H1 (cell line): ENCODE measurements around the gene PTTG1IP. TPM values are rescaled to one million over a fixed set of nuclear protein-coding genes. Genes with fewer than 3 reads are reported as not detected.

Experiments used
- CTCF ChIA-PET: fragments of 300-600 bp; sonication (Branson Sonifier 250); formaldehyde crosslinking; loops from one replicate; lab custom pipeline; 2021; ENCODE audit not compliant: partially characterized antibody; lab: Charles Lee
- POLR2A ChIA-PET: fragments of 300-600 bp; sonication (Branson Sonifier 250); formaldehyde crosslinking; loops from one replicate; lab custom pipeline; 2021; ENCODE audit warnings: inconsistent platforms; ENCODE audit not compliant: partially characterized antibody; lab: Charles Lee
- DNase-seq, 2 experiments: peaks; one replicate each; pipeline versions ENCODE4 v3.0.0 to v3.0.0-alpha.2; 2010 to 2022; ENCODE audit warnings: low spot score in 2 of 2, low read depth in 1 of 2, mixed read lengths in 1 of 2
- FAIRE-seq: peaks from 2 replicates; lab custom pipeline; 2011; peaks lifted over from hg19 to GRCh38; lab: Jason Lieb, UNC
- H2AFZ ChIP-seq: 2 replicates; pipeline ENCODE4 v1.8.1; 2012; ENCODE audit warnings: low read length, inconsistent platforms
- H2AK5ac ChIP-seq: 2 replicates; pipeline ENCODE4 v1.6.1; 2013; ENCODE audit warnings: low read depth, low read length
- H2BK120ac ChIP-seq: replicated peaks from 2 replicates; pipeline ENCODE3; 2013; ENCODE audit warnings: low read depth, low read length, inconsistent platforms
- H2BK12ac ChIP-seq: 2 replicates; pipeline ENCODE4 v1.6.1; 2013; ENCODE audit warnings: low read depth, low read length
- H2BK15ac ChIP-seq: 2 replicates; pipeline ENCODE4 v1.6.1; 2013; ENCODE audit warnings: low read length
- H2BK20ac ChIP-seq: 2 replicates; pipeline ENCODE4 v1.6.1; 2013; ENCODE audit warnings: low read length
- H2BK5ac ChIP-seq: 2 replicates; pipeline ENCODE4 v1.6.1; 2013; ENCODE audit warnings: low read depth, low read length
- H3K14ac ChIP-seq: 2 replicates; pipeline ENCODE4 v1.6.1; 2013; ENCODE audit warnings: inconsistent platforms; ENCODE audit not compliant: insufficient read length
- H3K18ac ChIP-seq: 2 replicates; pipeline ENCODE4 v1.6.1; 2013; ENCODE audit warnings: low read length; ENCODE audit errors: extremely low read depth
- H3K23ac ChIP-seq: 2 replicates; pipeline ENCODE4 v1.6.1; 2013; ENCODE audit warnings: inconsistent platforms; ENCODE audit not compliant: insufficient read length
- H3K23me2 ChIP-seq: 2 replicates; pipeline ENCODE4 v1.6.1; 2013; ENCODE audit warnings: low read depth, low read length
- H3K27ac ChIP-seq: 2 replicates; pipeline ENCODE4 v1.6.1; 2011; ENCODE audit warnings: low read depth, low read length, inconsistent platforms
- H3K27me3 ChIP-seq, 4 experiments: replicated peaks in 1 of 4; 1 replicate in 1 of 4; 2 replicates in 3 of 4; pipeline versions ENCODE4 v1.6.1 to v1.8.1; 2011 to 2013; ENCODE audit warnings: low read length in 3 of 4, mild to moderate bottlenecking in 3 of 4, inconsistent platforms in 2 of 4, mixed read lengths in 2 of 4, moderate library complexity in 1 of 4; ENCODE audit not compliant: control insufficient read depth in 3 of 4, insufficient read depth in 3 of 4; ENCODE audit errors: extremely low read depth in 1 of 4
- H3K36me3 ChIP-seq, 4 experiments: 2 replicates each; pipeline versions ENCODE4 v1.6.1 to v1.8.1; 2011 to 2013; ENCODE audit warnings: mild to moderate bottlenecking in 4 of 4, low read length in 3 of 4, moderate library complexity in 2 of 4, control low read depth in 1 of 4, inconsistent platforms in 1 of 4; ENCODE audit not compliant: insufficient read depth in 4 of 4, control insufficient read depth in 2 of 4
- H3K4ac ChIP-seq: replicated peaks from 2 replicates; pipeline ENCODE3; 2013; ENCODE audit warnings: low read length, low read depth, mixed read lengths, inconsistent platforms; ENCODE audit not compliant: insufficient read length
- H3K4me1 ChIP-seq, 4 experiments: replicated peaks in 1 of 4; 1 replicate in 1 of 4; 2 replicates in 3 of 4; pipeline versions ENCODE4 v1.6.1 to v1.8.1; 2011 to 2013; ENCODE audit warnings: low read length in 3 of 4, inconsistent platforms in 2 of 4, mixed read lengths in 1 of 4; ENCODE audit not compliant: insufficient read depth in 4 of 4, control insufficient read depth in 3 of 4
- H3K4me2 ChIP-seq, 2 experiments: 2 replicates each; pipeline versions ENCODE4 v1.6.1 to v1.8.1; 2011 to 2013; ENCODE audit warnings: low read depth in 2 of 2, low read length in 2 of 2, control low read depth in 1 of 2, inconsistent platforms in 1 of 2, mild to moderate bottlenecking in 1 of 2; ENCODE audit not compliant: insufficient read depth in 1 of 2
- H3K4me3 ChIP-seq, 4 experiments: fragments of 200-600, 300-600 bp in 1 of 4; sonication (generic), shearing (Covaris generic), sonication (Bioruptor Twin) in 1 of 4; 2 replicates each; pipeline versions ENCODE4 v1.5.1 to v1.8.1; 2011 to 2016; ENCODE audit warnings: low read length in 4 of 4, low read depth in 3 of 4, control low read depth in 2 of 4, inconsistent platforms in 2 of 4, mild to moderate bottlenecking in 2 of 4, mixed read lengths in 1 of 4, moderate library complexity in 1 of 4; ENCODE audit not compliant: insufficient read depth in 2 of 4; ENCODE audit errors: extremely low read depth in 1 of 4
- H3K56ac ChIP-seq: replicated peaks from 2 replicates; pipeline ENCODE3; 2013; ENCODE audit warnings: low read depth, mild to moderate bottlenecking, mixed read lengths, low read length, inconsistent platforms; ENCODE audit not compliant: insufficient read length
- H3K79me1 ChIP-seq: 2 replicates; pipeline ENCODE4 v1.6.1; 2013; ENCODE audit warnings: low read depth, low read length, control low read depth
- H3K79me2 ChIP-seq, 2 experiments: 2 replicates each; pipeline versions ENCODE4 v1.6.1 to v1.8.1; 2012 to 2013; ENCODE audit warnings: low read length in 2 of 2, mild to moderate bottlenecking in 2 of 2, inconsistent platforms in 1 of 2; ENCODE audit not compliant: insufficient read depth in 2 of 2, control insufficient read depth in 1 of 2
- H3K9ac ChIP-seq, 4 experiments: replicated peaks in 1 of 4; 1 replicate in 1 of 4; 2 replicates in 3 of 4; pipeline versions ENCODE4 v1.6.1 to v1.8.1; 2011 to 2013; ENCODE audit warnings: low read depth in 3 of 4, low read length in 3 of 4, control low read depth in 2 of 4, mild to moderate bottlenecking in 2 of 4, moderate library complexity in 2 of 4, inconsistent platforms in 1 of 4; ENCODE audit errors: extremely low read depth in 1 of 4
- H3K9me3 ChIP-seq, 2 experiments: 2 replicates each; pipeline versions ENCODE4 v1.6.1 to v1.8.1; 2012 to 2013; ENCODE audit warnings: mild to moderate bottlenecking in 2 of 2, moderate library complexity in 2 of 2, control low read depth in 1 of 2, inconsistent platforms in 1 of 2, low read depth in 1 of 2, low read length in 1 of 2, mixed read lengths in 1 of 2; ENCODE audit not compliant: insufficient read depth in 2 of 2
- H4K20me1 ChIP-seq, 2 experiments: replicated peaks in 1 of 2; 2 replicates each; pipeline versions ENCODE3 to v1.8.1; 2011 to 2013; ENCODE audit warnings: inconsistent platforms in 2 of 2, low read length in 2 of 2, mild to moderate bottlenecking in 1 of 2; ENCODE audit not compliant: insufficient read depth in 2 of 2, control insufficient read depth in 1 of 2
- H4K5ac ChIP-seq: 2 replicates; pipeline ENCODE4 v1.6.1; 2013; ENCODE audit warnings: low read length, low read depth, mixed read lengths, inconsistent platforms; ENCODE audit not compliant: insufficient read length
- H4K8ac ChIP-seq: 2 replicates; pipeline ENCODE4 v1.8.0; 2013; ENCODE audit warnings: mild to moderate bottlenecking, moderate library complexity, low read length, inconsistent platforms; ENCODE audit not compliant: insufficient read depth; ENCODE audit errors: extremely low read depth
- H4K91ac ChIP-seq: replicated peaks from 2 replicates; pipeline ENCODE3; 2013; ENCODE audit warnings: low read length, mixed read lengths, inconsistent platforms; ENCODE audit not compliant: insufficient read length
- SIX5 ChIP-seq: IDR thresholded peaks from 2 replicates; pipeline ENCODE4 v1.6.1; 2011; ENCODE audit warnings: mild to moderate bottlenecking, low read depth, low read length
- WGBS, 2 experiments: shearing (Covaris generic) in 1 of 2; methylation state at CpG; one replicate each; pipeline versions ENCODE4 v1.1.6 to v1.1.7; 2013 to 2015; ENCODE audit warnings: low lambda C conversion rate in 2 of 2, mixed read lengths in 2 of 2, inconsistent platforms in 1 of 2, low coverage in 1 of 2, missing lambda C conversion rate in 1 of 2; ENCODE audit not compliant: insufficient replicate concordance in 2 of 2, insufficient coverage in 1 of 2, insufficient read length in 1 of 2; ENCODE audit errors: extremely low coverage in 1 of 2, missing lambda C conversion rate in 1 of 2; 5-methylcytosine and 5-hydroxymethylcytosine counted together
- polyA plus RNA-seq, 7 experiments: library from polyadenylated mRNA; depleted of rRNA in 3 of 7; stranded (reverse) in 5 of 7; unstranded in 2 of 7; fragments of >200 nt in 5 of 7; fragments of 200-250 nt in 2 of 7; gene quantifications; 1 replicate in 5 of 7; 2 replicates in 1 of 7; 4 replicates in 1 of 7; pipeline versions ENCODE4 v1.2.1 to v1.2.3, GENCODE V29; 2011 to 2013; ENCODE audit warnings: missing spikeins in 2 of 7, mixed read lengths in 2 of 7
- total RNA-seq: library from RNA; stranded (reverse); fragmentation: NEBNext Ultra II Directional; extraction: Animal tissue kit (Norgen Biotek cat#: 25700); gene quantifications from 2 replicates; pipeline ENCODE4 v1.2.1, GENCODE V29; 2021

Gene PTTG1IP
- total and polyA plus RNA-seq, 2 of the 8 experiments (the other 6 are each of a cell fraction or from before 2014, with no cell fraction given), result 90.8 to 130 TPM

DNA sequence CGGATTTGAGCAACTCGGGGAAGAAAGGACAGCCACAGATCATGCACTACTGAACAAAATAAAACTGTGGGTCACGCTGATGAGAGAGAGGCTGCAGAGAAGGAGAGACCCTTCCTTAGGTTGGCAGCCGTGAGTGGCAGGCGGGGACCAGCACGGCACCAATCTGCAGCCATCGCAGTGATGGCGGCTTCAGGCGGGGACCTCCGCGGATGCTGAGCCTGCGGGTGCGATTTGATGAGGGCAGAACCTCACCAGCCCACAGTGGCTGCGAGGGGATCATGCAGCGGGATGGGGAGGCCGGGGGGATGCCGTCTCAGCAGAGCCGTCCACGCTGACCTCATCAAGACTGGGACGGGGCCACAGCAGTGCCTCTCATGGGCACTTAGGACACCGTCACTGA lies 35.4 kb upstream of the PTTG1IP start:
- Histone ChIP-seq H2BK5ac (no peak overlapping the region), H4K5ac (no peak overlapping the region), H2BK120ac (no peak overlapping the region), H2AFZ (no peak overlapping the region), H3K18ac (no peak overlapping the region), H3K9ac (no peak overlapping the region), H2BK15ac (no peak overlapping the region), H2BK20ac (no peak overlapping the region), H4K20me1 (peaks cover 0 to 6% of the 10 kb centered on the region in 2 experiments), H2AK5ac (no peak overlapping the region; the same call in 1 of the 2 replicates), H3K4me1 (peaks cover 0 to 11% (median 0%) of the 10 kb centered on the region in 4 experiments; a peak in 3 of 7 replicates), H3K23ac (no peak overlapping the region), H3K9me3 (no peaks in the 10 kb centered on the region), H4K91ac (no peak overlapping the region), H3K4me3 (no peak overlapping the region), H3K4ac (no peak overlapping the region), H3K27ac (no peak overlapping the region), H4K8ac (no peak overlapping the region), H3K36me3 (no peaks in the 10 kb centered on the region), H3K27me3 (peaks cover 0 to 4% (median 1%) of the 10 kb centered on the region in 4 experiments; a peak in 1 of 7 replicates), H3K23me2 (peaks cover 9% of the 10 kb centered on the region; the same call in 1 of the 2 replicates), H3K79me1 (no peaks in the 10 kb centered on the region), H3K56ac (no peak overlapping the region), H2BK12ac (no peak overlapping the region), H3K4me2 (no peak overlapping the region), H3K79me2 (no peaks in the 10 kb centered on the region), H3K14ac (no peak overlapping the region)
- no peak for TF ChIP-seq SIX5
- ChIA-PET CTCF (interaction anchor here (0.7 to 4.4 kb wide), 4 partner anchors 11 to 70 kb away, joined by 3 to 28 read pairs (median 3); no protein-coding TSS in a partner anchor), POLR2A (no interaction called here)
- FAIRE-seq, result no peak
- DNase-seq, result no peak
- WGBS, 2 experiments, result 93% methylated on average over 19 of the region's 21 CpGs; no CpG with 5 or more reads in 1 of the 2 experiments
